Neutrophil (primary cell): ENCODE data around the gene STRIP1.

Experiments
- H3K27ac ChIP-seq: fragments of 200-600 bp; sonication (generic); 2 replicates; pipeline ENCODE4 v1.5.1; 2016; ENCODE audit warnings: mild to moderate bottlenecking, moderate library complexity
- H3K27me3 ChIP-seq: fragments of 200-600 bp; sonication (generic); 2 replicates; pipeline ENCODE4 v1.6.0; 2016; ENCODE audit warnings: mild to moderate bottlenecking
- H3K36me3 ChIP-seq: fragments of 200-600 bp; sonication (generic); 2 replicates; pipeline ENCODE4 v1.5.1; 2017
- H3K4me1 ChIP-seq, 2 experiments: fragments of 200-600 bp in 1 of 2; sonication (generic) in 1 of 2; 1 replicate in 1 of 2; 2 replicates in 1 of 2; pipeline versions ENCODE4 v1.5.1 to v1.6.1; 2013 to 2016; ENCODE audit warnings: low read depth in 1 of 2, low read length in 1 of 2, mild to moderate bottlenecking in 1 of 2, moderate library complexity in 1 of 2; ENCODE audit not compliant: control insufficient read depth in 1 of 2, insufficient read depth in 1 of 2
- H3K4me3 ChIP-seq, 2 experiments: fragments of 200-600 bp in 1 of 2; sonication (generic) in 1 of 2; 1 replicate in 1 of 2; 2 replicates in 1 of 2; pipeline ENCODE4 v1.5.1; 2013 to 2016; ENCODE audit warnings: low read depth in 1 of 2, low read length in 1 of 2, mild to moderate bottlenecking in 1 of 2, moderate library complexity in 1 of 2
- H3K9me3 ChIP-seq: fragments of 200-600 bp; sonication (generic); 2 replicates; pipeline ENCODE4 v1.5.1; 2016
- TF ChIP-seq, protein P1 (sequence below): fragments of 200-600 bp; sonication (generic); IDR thresholded peaks from 2 replicates; pipeline ENCODE4 v1.5.1; 2016; ENCODE audit warnings: antibody characterized with exemption

STRIP1 gene

DNA sequence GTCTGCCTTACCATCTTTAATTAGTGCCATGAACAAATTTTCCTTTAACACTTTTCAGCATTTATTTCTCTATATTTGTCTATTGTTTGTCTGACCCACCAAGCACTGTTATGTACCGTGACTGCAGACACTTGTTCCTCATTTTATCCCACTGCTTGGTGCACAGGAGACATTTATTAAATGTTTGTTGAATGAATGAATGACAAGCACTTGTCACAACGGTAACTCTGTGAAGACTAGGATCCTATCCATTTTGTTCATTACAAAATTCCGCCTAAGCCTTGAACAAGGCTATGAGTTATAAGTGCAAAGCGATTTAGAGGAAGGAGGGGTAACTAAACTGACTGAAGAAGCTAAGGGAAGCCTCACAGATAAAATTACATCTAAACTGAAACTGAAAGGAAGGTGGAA lies 379 bp upstream of the STRIP1 start:
- H3K4me3 ChIP-seq, result peak overlapping the region; percentile 87 to 99
- H3K27ac ChIP-seq, result peak overlapping the region; percentile 95
- no peaks in the 10 kb centered on the region for H3K27me3 ChIP-seq
- peaks cover 21 to 30% of the 10 kb centered on the region in 2 experiments for H3K4me1 ChIP-seq
- TF ChIP-seq, protein P1, sequence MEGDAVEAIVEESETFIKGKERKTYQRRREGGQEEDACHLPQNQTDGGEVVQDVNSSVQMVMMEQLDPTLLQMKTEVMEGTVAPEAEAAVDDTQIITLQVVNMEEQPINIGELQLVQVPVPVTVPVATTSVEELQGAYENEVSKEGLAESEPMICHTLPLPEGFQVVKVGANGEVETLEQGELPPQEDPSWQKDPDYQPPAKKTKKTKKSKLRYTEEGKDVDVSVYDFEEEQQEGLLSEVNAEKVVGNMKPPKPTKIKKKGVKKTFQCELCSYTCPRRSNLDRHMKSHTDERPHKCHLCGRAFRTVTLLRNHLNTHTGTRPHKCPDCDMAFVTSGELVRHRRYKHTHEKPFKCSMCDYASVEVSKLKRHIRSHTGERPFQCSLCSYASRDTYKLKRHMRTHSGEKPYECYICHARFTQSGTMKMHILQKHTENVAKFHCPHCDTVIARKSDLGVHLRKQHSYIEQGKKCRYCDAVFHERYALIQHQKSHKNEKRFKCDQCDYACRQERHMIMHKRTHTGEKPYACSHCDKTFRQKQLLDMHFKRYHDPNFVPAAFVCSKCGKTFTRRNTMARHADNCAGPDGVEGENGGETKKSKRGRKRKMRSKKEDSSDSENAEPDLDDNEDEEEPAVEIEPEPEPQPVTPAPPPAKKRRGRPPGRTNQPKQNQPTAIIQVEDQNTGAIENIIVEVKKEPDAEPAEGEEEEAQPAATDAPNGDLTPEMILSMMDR, result no peak
- H3K36me3 ChIP-seq, result peaks cover 11% of the 10 kb centered on the region
- no peaks in the 10 kb centered on the region for H3K9me3 ChIP-seq

DNA sequence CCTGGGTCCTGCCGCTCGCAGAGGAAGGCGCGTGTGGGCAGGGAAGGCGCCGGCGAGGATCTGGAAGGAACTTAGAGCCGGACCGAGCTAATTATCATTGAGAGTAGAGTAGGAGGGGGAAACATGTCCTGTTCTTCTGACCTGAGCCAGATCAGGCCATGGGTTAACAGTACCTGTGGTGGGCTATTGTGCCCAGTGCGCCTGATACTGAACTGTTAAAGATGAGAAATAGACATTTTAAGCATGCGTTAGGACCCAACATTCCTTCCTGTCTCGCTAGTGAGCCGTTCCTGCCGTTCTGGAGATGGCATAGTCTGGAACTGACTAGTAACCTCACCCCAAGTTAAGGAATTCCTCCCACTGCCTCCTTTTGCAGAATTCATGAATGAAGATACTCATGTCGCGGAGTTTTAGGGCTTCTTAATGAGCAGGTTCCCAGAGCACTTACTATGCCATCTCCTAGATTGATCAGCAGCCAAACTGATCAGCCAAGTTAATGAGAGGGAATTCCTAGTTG lies 870 bp downstream of the STRIP1 start:
- TF ChIP-seq, protein P1, result no peak
- Histone ChIP-seq H3K4me3 (peak overlapping the region; percentile 87 to 99), H3K9me3 (no peaks in the 10 kb centered on the region), H3K27ac (peak overlapping the region; percentile 95), H3K36me3 (peaks cover 23% of the 10 kb centered on the region), H3K4me1 (peaks cover 21 to 28% of the 10 kb centered on the region in 2 experiments), H3K27me3 (no peaks in the 10 kb centered on the region)

- H3K27me3 ChIP-seq, result no peaks in the 10 kb centered on the region
- no peak overlapping the region for H3K4me3 ChIP-seq
- H3K9me3 ChIP-seq, result no peaks in the 10 kb centered on the region
- TF ChIP-seq, protein P1, result no peak
- H3K4me1 ChIP-seq, result peaks cover 21 to 24% of the 10 kb centered on the region in 2 experiments
- H3K36me3 ChIP-seq, result peaks cover 53% of the 10 kb centered on the region
- H3K27ac ChIP-seq, result no peak overlapping the region
These were observed 3.8 kb downstream of the STRIP1 start for GRCh38 chr1:110038271-110038670.

DNA sequence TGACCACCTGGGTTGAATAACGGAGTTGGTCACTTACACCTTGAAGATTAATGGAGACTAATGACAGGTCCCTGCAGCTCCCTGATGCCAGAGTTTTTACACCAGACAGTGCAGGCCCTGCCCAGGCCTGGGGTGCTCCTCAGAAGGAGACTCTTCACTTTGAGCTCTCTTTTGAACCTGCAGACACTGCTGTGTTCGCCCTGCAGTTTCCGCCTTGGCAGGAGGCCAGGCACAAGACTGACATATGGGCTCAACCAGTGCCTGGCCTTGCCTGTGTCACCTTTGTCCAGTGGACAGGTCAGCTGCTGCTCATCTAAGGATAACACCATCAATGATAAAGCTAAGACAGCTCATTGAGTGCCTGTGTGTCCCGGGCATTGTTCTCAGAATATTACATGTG lies 5.2 kb downstream of the STRIP1 start:
- peaks cover 67% of the 10 kb centered on the region for H3K36me3 ChIP-seq
- H3K4me1 ChIP-seq, result peaks cover 15 to 16% of the 10 kb centered on the region in 2 experiments
- H3K27me3 ChIP-seq, result no peaks in the 10 kb centered on the region
- no peak overlapping the region for H3K4me3 ChIP-seq
- no peaks in the 10 kb centered on the region for H3K9me3 ChIP-seq
- H3K27ac ChIP-seq, result no peak overlapping the region
- TF ChIP-seq, protein P1, result no peak

GRCh38 chr1:110040548-110040947 lies 6.1 kb downstream of the STRIP1 start:
- no peak overlapping the region for H3K4me3 ChIP-seq
- peaks cover 76% of the 10 kb centered on the region for H3K36me3 ChIP-seq
- peaks cover 9% of the 10 kb centered on the region in 2 experiments for H3K4me1 ChIP-seq
- TF ChIP-seq, protein P1, result no peak
- H3K27me3 ChIP-seq, result no peaks in the 10 kb centered on the region
- H3K27ac ChIP-seq, result no peak overlapping the region
- H3K9me3 ChIP-seq, result no peaks in the 10 kb centered on the region
